GM12878 (cell line): ENCODE data around the gene TDRD10.

Source experiments
- ATF3 ChIP-seq: IDR thresholded peaks from 2 replicates; pipeline ENCODE4 v1.6.1; 2011; ENCODE audit warnings: low read depth, mild to moderate bottlenecking, low read length, moderate library complexity, borderline replicate concordance; ENCODE audit errors: extremely low read depth
- BCL3 ChIP-seq: IDR thresholded peaks from 2 replicates; pipeline ENCODE4 v1.6.1; 2011; ENCODE audit warnings: borderline replicate concordance, low read depth, mild to moderate bottlenecking, moderate library complexity, low read length; ENCODE audit not compliant: insufficient read depth, poor library complexity, severe bottlenecking
- CTCF ChIP-seq, 3 experiments: IDR thresholded peaks in 2 of 3; conservative IDR thresholded peaks in 1 of 3; 2 replicates each; pipeline ENCODE4 v1.5.1; 2011; ENCODE audit warnings: low read depth in 3 of 3, low read length in 3 of 3, mild to moderate bottlenecking in 3 of 3, control low read depth in 2 of 3, moderate library complexity in 2 of 3, inconsistent platforms in 1 of 3, mixed read lengths in 1 of 3; ENCODE audit not compliant: control insufficient read depth in 2 of 3, insufficient read depth in 1 of 3; ENCODE audit errors: extremely low read depth in 1 of 3
- EP300 ChIP-seq, 2 experiments: fragments of 150-350 bp in 1 of 2; IDR thresholded peaks; 2 replicates each; pipeline ENCODE4 v1.6.1; 2011 to 2012; ENCODE audit warnings: low read depth in 2 of 2, low read length in 2 of 2, borderline replicate concordance in 1 of 2, improper control_type of control experiment in 1 of 2, inconsistent platforms in 1 of 2; ENCODE audit not compliant: control insufficient read depth in 1 of 2
- EZH2 ChIP-seq: IDR thresholded peaks from 2 replicates; pipeline ENCODE4 v1.6.1; 2012; ENCODE audit warnings: low read depth, mild to moderate bottlenecking, control low read depth, inconsistent platforms, low read length, borderline replicate concordance; ENCODE audit not compliant: control insufficient read depth
- HDAC6 ChIP-seq: fragments of 200-600 bp; sonication (generic); IDR thresholded peaks from one replicate; pipeline ENCODE4 v1.8.0; 2017; ENCODE audit warnings: antibody characterized with exemption; ENCODE audit not compliant: unreplicated experiment
- MXI1 ChIP-seq: fragments of 150-350 bp; IDR thresholded peaks from 2 replicates; pipeline ENCODE4 v1.6.1; 2011; ENCODE audit warnings: low read depth, mild to moderate bottlenecking, inconsistent platforms, low read length, improper control_type of control experiment
- NFYB ChIP-seq: IDR thresholded peaks from 2 replicates; pipeline ENCODE4 v1.6.1; 2011; ENCODE audit warnings: low read depth, mild to moderate bottlenecking, low read length, improper control_type of control experiment, moderate library complexity; ENCODE audit not compliant: insufficient read depth
- NRF1 ChIP-seq: conservative IDR thresholded peaks from 2 replicates; pipeline ENCODE4 v1.6.1; 2011; ENCODE audit warnings: mild to moderate bottlenecking, low read depth, low read length, improper control_type of control experiment
- POLR2A ChIP-seq: IDR thresholded peaks from 2 replicates; pipeline ENCODE4 v1.6.1; 2011; ENCODE audit warnings: low read depth, mild to moderate bottlenecking, low read length
- ZNF217 ChIP-seq: fragments of 450-650 bp; IDR thresholded peaks from 2 replicates; pipeline ENCODE4 v1.6.1; 2017; ENCODE audit warnings: antibody characterized with exemption, mild to moderate bottlenecking

GRCh38 chr1:154476791-154477190 lies 25.2 kb upstream of the TDRD10 start:
- no peak for TF ChIP-seq EP300 (IDR thresholded peaks at IDR 0.05; ENCODE audit: borderline replicate concordance in 1 of 2, control insufficient read depth in 1 of 2, low read depth in 2 of 2, low read length in 2 of 2)
- no peak for TF ChIP-seq CTCF (IDR thresholded peaks at IDR 0.05 in 2 of 3, conservative IDR thresholded peaks at IDR 0.05 in 1 of 3; ENCODE audit: control insufficient read depth in 2 of 3, extremely low read depth in 1 of 3, insufficient read depth in 1 of 3, low read depth in 3 of 3, low read length in 3 of 3)
- TF ChIP-seq POLR2A: no peak
- TF ChIP-seq HDAC6: no peak
- no peak for TF ChIP-seq MXI1
- TF ChIP-seq ATF3: no peak
- TF ChIP-seq BCL3: no peak
- TF ChIP-seq ZNF217: no peak
- TF ChIP-seq EZH2: no peak
- TF ChIP-seq NRF1: no peak
- TF ChIP-seq NFYB: no peak
